GM18867 (cell line): ENCODE measurements around the gene SEL1L2.
"Not testable (repeated sequence)": the region's sequence is repeated elsewhere in the genome, so short reads cannot be mapped to it uniquely, and the experiment has no call there.

Experiments used
- ATAC-seq: cut with Tn5 transposase; IDR thresholded peaks from one replicate; pipeline ENCODE4 v1.9.1; 2021; ENCODE audit warnings: mild to moderate bottlenecking, moderate library complexity; ENCODE audit not compliant: unreplicated experiment

SEL1L2 gene

GRCh38 chr20:13990465-13990864 lies at the start of gene SEL1L2:
TSS of gene SEL1L2 (minus strand) at chr20:13990614. CDS start at chr20:13990534, 80 bp downstream.
- no peak for ATAC-seq

GRCh38 chr20:14036567-14036966 lies 46.2 kb upstream of the SEL1L2 start:
- no peak for ATAC-seq

GRCh38 chr20:14033310-14033709 lies 42.9 kb upstream of the SEL1L2 start:
- ATAC-seq: no peak

GRCh38 chr20:14030991-14031390 lies 40.6 kb upstream of the SEL1L2 start:
- no peak for ATAC-seq

GRCh38 chr20:14012671-14013070 lies 22.3 kb upstream of the SEL1L2 start:
- ATAC-seq: no peak

GRCh38 chr20:14009208-14009607 lies 18.8 kb upstream of the SEL1L2 start:
- no peak for ATAC-seq

- no peak for ATAC-seq
These were observed 15.6 kb upstream of the SEL1L2 start for GRCh38 chr20:14005996-14006395.

- ATAC-seq: no peak
These were observed 10.5 kb upstream of the SEL1L2 start for GRCh38 chr20:14000917-14001316.

- no peak for ATAC-seq
These were observed 5.9 kb upstream of the SEL1L2 start for GRCh38 chr20:13996265-13996664.

GRCh38 chr20:13995841-13996240 lies 5.4 kb upstream of the SEL1L2 start:
- ATAC-seq: no peak

- no peak for ATAC-seq
These were observed 4.8 kb upstream of the SEL1L2 start, which contains the start of gene MACROD2 for GRCh38 chr20:13995086-13995665. TSS of gene MACROD2 (plus strand) at chr20:13995516.

GRCh38 chr20:13991955-13992354 lies 1.5 kb upstream of the SEL1L2 start:
- ATAC-seq: not testable (repeated sequence)

- no peak for ATAC-seq
These were observed 897 bp upstream of the SEL1L2 start for GRCh38 chr20:13991311-13991710.

- no peak for ATAC-seq
These were observed 6.2 kb downstream of the SEL1L2 start for GRCh38 chr20:13984211-13984610.

- ATAC-seq: no peak
These were observed 29.9 kb downstream of the SEL1L2 start for GRCh38 chr20:13960525-13960924.

- ATAC-seq: no peak
These were observed 30.3 kb downstream of the SEL1L2 start for GRCh38 chr20:13960119-13960518.

- no peak for ATAC-seq
These were observed 37.2 kb downstream of the SEL1L2 start for GRCh38 chr20:13953227-13953626.

- no peak for ATAC-seq
These were observed 42.7 kb downstream of the SEL1L2 start for GRCh38 chr20:13947719-13948118.

- ATAC-seq: no peak
These were observed 49.4 kb downstream of the SEL1L2 start for GRCh38 chr20:13941031-13941430.

GRCh38 chr20:13936781-13937576 lies 53.4 kb downstream of the SEL1L2 start:
- no peak for ATAC-seq

GRCh38 chr20:13934992-13935894 lies 55.2 kb downstream of the SEL1L2 start:
- no peak for ATAC-seq
